D341Med (cell line): Measurements from ENCODE around the gene PITX3.

Experiments used
- DNase-seq: peaks from one replicate; pipeline ENCODE4 v3.0.0; 2012; ENCODE audit warnings: low spot score

PITX3 gene

DNA sequence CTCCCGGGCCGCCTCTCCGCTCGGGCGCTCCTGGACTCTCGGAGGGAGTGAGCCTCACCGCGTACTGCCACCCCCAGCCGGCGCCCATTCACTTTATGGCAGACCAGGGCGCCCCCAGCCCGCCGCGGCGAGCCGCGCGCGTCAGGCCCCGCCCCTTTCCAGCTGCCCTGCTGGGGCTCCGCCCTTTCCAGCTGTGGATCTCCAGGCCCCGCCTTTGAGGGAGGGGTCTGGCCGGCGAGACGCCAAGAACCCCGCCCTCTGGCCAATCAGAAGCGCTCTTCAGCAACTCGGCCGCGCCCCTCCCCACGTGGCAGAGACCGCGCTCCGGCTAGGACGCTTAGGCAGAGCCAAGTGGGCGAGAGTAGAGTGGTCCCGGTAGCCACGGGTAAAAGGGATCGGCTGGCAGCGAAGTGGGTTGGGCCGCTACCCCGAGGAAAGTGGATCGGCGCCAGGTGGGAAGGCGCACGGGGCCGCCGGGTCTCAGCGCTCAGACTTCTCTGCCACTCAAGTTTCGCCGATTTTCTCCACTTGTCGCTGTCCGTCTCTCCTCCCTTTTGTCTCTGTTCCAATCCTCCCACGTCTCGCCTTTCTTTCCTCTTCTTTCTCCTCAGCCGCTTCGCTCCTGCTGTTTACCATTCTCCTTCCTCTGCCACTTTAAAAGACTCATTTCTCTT, at the start of gene PITX3:
TSS of gene PITX3 (minus strand) at position 69 of the 674 bp plus-strand sequence. CDS start 9,432 bp downstream, outside the sequence.
- DNase-seq, result peak; percentile 78

- no peak for DNase-seq
Measured at GRCh38 chr10:102289840-102290239, 48.5 kb upstream of the PITX3 start.

- no peak for DNase-seq
Measured at GRCh38 chr10:102289356-102289755, 48.0 kb upstream of the PITX3 start.

- no peak for DNase-seq
Measured at GRCh38 chr10:102287991-102288390, 46.7 kb upstream of the PITX3 start.

GRCh38 chr10:102287538-102287937, 46.2 kb upstream of the PITX3 start:
- no peak for DNase-seq

- peak; percentile 20 for DNase-seq
Measured at GRCh38 chr10:102286216-102286615, 44.9 kb upstream of the PITX3 start.

DNA sequence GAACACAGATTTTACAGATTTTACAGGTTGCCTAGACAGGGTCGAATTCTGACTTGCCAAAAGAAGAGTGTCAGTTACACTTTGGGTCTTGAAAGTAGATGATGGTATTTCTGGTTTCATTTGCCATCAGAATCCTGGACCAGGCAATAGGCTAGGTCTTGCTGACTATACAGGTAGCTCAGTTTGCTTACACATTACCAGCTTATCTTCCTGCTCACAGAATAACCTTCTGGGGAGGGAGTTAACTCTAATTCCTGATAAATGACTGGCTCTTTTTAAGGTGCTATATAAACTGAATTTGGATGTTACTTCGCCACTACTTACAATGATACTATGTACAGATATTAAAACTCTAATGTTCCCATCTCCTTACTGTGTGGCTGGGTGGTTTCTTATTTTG, 43.8 kb upstream of the PITX3 start:
- no peak for DNase-seq

GRCh38 chr10:102284531-102284930, 43.2 kb upstream of the PITX3 start:
- DNase-seq, result no peak

- DNase-seq, result no peak
Measured at GRCh38 chr10:102283890-102284289, 42.6 kb upstream of the PITX3 start.

DNA sequence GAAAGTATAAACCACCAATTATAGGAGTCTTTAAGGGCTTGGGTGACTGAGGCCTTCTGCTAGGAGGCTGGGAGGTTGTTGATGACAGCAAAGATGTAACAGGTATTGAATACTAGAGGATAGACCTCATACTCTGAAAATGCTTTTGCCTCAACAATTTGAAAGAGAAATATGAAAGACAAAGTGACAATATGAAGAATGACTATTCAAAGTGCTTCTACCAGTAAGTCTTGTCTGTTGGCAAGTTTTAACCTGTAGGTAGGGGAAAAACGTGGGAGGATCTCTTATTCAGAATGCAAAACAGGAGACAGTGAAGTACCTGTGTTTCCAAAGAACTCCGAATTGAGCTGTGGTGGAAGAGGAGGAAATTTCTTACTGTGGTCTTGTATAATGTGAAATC, 42.2 kb upstream of the PITX3 start:
- DNase-seq, result no peak

GRCh38 chr10:102281102-102281487, 39.8 kb upstream of the PITX3 start:
- DNase-seq, result no peak

DNA sequence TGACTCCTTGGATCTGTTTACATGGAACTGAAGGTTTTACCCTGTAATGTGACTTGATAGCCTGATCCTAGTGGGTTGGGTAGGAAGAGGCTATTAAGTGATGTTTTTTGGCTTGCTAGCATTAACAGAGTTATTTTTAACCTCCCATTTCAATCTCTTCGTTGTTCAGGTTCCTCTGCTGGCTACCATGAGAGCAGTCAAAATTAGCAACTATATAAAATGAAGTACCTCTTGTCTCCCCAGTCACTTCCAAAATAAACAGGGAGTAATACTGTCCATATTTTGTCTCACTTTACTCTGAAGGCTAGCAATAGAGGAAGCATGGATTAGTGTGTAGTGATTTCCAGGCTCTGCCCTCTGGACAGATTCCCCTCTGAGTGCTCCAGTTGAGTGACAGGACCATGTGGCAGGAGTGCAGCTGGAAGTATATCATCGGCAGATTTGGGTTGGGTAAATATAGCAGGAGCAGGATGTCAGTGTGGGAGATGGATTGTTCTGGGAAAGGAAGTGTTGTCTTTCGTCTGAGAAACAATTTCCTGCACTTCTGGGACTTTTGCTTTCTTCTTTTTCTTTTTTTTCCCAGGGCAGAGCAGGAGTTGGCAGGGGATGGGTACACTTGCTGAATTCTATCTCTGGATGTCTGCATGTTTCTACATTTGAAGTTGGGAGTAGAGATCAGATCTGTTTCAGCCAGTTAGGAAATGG, 39.2 kb upstream of the PITX3 start:
- no peak for DNase-seq

GRCh38 chr10:102279104-102279503, 37.8 kb upstream of the PITX3 start:
- no peak for DNase-seq

GRCh38 chr10:102275343-102275742, 34.0 kb upstream of the PITX3 start:
- no peak for DNase-seq

DNA sequence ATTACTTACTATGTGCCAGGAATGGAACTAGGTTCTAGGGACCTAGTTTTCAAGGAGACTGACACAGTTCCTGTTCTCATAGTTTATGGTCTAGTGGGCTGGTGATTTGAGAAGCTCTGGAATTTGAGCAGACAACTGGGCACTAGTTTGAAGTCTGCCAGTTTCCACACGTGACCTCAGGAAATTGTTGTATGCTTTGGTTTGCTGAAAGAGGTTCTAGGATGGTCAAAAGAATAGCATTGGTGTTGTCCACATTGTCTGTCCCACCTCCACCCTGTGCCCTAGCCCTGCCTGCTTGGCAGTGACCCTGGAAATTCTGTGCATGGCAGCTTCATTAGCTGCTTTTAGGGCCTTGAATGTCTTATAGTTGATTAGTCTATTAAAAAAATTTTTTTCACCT, 32.8 kb upstream of the PITX3 start:
- DNase-seq, result no peak

DNA sequence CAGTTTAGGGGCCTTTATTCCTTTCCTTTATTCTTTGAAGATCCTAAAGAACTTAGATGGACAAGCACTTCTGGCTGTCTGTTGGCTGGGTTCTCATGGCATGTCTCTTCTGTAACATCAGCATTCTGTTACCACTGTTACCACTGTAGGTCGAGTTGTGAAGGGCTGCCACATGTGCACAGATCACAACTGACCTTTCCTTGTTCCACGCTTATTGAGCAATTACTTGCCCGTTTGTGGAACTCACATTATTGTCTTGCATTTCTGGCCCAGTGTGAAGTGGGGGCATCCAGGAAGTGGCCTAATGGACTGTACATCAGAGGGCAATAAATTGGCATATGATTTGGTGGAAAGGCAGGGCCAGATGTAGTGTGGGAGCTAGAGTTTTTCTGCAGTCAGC, 27.7 kb upstream of the PITX3 start:
- DNase-seq, result no peak

DNA sequence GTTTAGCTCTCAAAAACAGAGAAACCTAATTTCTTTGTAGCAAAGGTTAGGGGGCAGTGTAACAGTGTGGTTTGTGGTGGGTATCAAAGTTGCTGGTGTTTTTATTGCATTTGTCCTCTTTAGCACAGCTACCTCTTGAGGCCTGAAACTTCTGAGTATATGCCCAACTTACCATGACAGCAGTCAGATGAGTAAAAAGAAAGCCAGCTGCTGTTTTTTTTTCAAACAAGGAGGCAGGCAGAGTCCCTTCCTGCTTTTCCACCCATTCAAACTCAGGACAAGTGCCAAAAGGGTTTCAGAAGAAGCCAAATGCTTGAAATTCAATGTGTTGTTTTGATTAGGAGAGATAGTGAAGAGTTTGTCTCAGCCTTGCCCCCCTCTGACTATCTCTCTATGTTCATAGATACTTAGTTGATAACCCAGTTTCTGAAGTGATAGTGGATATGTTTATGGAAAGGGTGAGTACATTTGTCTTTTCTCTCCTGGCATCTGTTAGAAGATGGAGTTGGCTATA, 27.1 kb upstream of the PITX3 start:
- no peak for DNase-seq

GRCh38 chr10:102267748-102268147, 26.4 kb upstream of the PITX3 start:
- no peak for DNase-seq

DNA sequence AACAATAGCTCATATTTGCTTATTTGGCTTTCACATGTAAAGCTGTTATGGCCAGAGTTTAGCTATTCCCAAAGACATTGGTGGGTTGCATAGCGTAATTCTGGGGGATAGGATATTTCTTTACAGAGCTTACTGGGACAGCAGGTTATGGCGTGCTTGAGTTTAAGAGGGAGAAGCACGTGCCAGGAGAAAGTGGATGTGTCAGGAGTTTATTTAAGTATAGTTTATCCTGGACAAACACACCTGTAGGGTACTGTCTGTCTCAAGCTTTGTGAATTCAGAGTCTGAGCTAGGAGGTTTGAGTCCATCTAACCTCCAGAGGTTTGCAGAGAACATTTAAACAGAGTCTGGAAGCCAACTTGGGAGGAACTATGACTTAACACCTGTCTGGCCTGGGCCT, 25.4 kb upstream of the PITX3 start:
- no peak for DNase-seq

DNA sequence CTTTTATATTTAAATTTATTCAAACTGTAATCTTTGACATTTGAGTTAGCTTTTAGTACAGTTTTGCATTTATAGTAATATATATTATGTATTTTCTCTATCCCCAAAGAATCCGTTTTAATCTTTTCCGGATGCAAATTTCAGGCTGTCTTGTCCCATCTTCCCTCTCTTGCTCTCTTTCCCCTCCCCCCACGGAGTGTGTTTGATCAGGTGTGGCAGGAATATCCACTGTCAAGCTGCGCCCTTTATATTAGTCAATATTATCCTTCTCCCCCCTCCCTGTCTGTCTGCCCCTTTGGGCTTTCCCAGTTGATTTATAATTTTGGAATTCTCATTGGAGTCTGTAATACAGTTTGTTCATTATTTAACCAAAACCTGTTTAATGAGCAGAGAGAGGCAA, 23.1 kb upstream of the PITX3 start:
- DNase-seq, result no peak

GRCh38 chr10:102262744-102263370, 21.5 kb upstream of the PITX3 start:
- no peak for DNase-seq

DNA sequence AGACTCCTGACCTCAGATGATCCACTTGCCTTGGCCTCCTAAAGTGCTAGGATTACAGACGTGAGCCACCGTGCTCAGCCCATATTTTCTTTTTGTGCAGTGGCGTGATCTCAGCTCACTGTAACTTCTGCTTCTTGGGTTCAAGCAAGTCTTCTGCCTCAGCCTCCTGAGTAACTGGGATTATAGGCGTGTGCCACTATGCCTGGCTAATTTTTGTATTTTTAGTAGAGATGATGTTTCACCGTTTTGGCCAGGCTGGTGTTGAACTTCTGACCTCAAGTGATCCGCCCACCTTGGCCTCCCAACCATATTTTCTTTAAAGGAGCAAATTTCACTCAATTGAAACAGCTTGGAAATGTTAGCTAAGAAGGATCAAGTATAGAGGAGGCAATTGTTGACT, 20.5 kb upstream of the PITX3 start:
- no peak for DNase-seq

- no peak for DNase-seq
Measured at GRCh38 chr10:102261196-102261595, 19.9 kb upstream of the PITX3 start.
